Heart right ventricle (tissue), 16 donors: ENCODE data around the gene MYO5B. TPM values are rescaled to one million over a fixed set of nuclear protein-coding genes. Genes with fewer than 3 reads are reported as not detected.

Source experiments
- ATAC-seq, 8 donors: fragments of 200-7000 bp; cut with Tn5 transposase; one replicate each; pipeline ENCODE4 v1.9.1; 2020; ENCODE audit warnings: mild to moderate bottlenecking in 8 of 8, moderate library complexity in 8 of 8, moderate number of reproducible peaks in 1 of 8
- DNase-seq, 2 donors: peaks; one replicate each; pipeline ENCODE4 v3.0.0-alpha.2; 2020
- H3K27ac ChIP-seq, 10 donors: fragments of 200-600 bp; sonication (generic) in 2 of 10; one replicate each; pipeline versions ENCODE4 v1.5.0 to v1.8.0; 2020 to 2022; ENCODE audit warnings: mild to moderate bottlenecking in 3 of 10
- H3K27me3 ChIP-seq, 7 donors: fragments of 200-600 bp; one replicate each; pipeline ENCODE4 v1.8.0; 2021 to 2022; ENCODE audit warnings: mild to moderate bottlenecking in 2 of 7
- H3K36me3 ChIP-seq, 9 donors: fragments of 200-600 bp; sonication (generic) in 1 of 9; one replicate each; pipeline versions ENCODE4 v1.5.0 to v1.8.0; 2020 to 2022; ENCODE audit warnings: mild to moderate bottlenecking in 2 of 9
- H3K4me1 ChIP-seq, 9 donors: fragments of 200-600 bp; sonication (generic) in 1 of 9; one replicate each; pipeline versions ENCODE4 v1.5.0 to v1.8.0; 2020 to 2022; ENCODE audit warnings: mild to moderate bottlenecking in 4 of 9
- H3K4me3 ChIP-seq, 10 donors: fragments of 200-600 bp; sonication (generic) in 2 of 10; one replicate each; pipeline versions ENCODE4 v1.5.0 to v1.8.0; 2020 to 2022; ENCODE audit warnings: mild to moderate bottlenecking in 7 of 10, moderate library complexity in 2 of 10
- H3K9me3 ChIP-seq, 11 donors: fragments of 200-600 bp in 10 of 11; sonication (generic) in 2 of 11; one replicate each; pipeline versions ENCODE4 v1.5.0 to v1.8.0; 2013 to 2022; ENCODE audit warnings: mild to moderate bottlenecking in 2 of 11, control low read depth in 1 of 11, moderate library complexity in 1 of 11
- CTCF ChIP-seq, 9 donors: fragments of 200-600 bp; sonication (generic) in 2 of 9; IDR thresholded peaks; one replicate each; pipeline versions ENCODE4 v1.5.0 to v1.8.0; 2021 to 2022; ENCODE audit warnings: antibody characterized with exemption in 9 of 9, mild to moderate bottlenecking in 5 of 9, moderate library complexity in 1 of 9
- WGBS, 2 donors: extraction: QIAGEN DNeasy Blood & Tissue Kit; methylation state at CpG; one replicate each; pipeline ENCODE4 v1.1.7; 2013; ENCODE audit warnings: inconsistent platforms in 1 of 2; 5-methylcytosine and 5-hydroxymethylcytosine counted together
- intact Hi-C, 10 donors: fragments of 100-400 bp; cut with DNase I; formaldehyde crosslinking; loops; one replicate each; pipeline versions ENCODE4 v1.11.1 to v1.14.2; 2022
- polyA plus RNA-seq, 2 donors: library from polyadenylated mRNA; stranded (reverse); fragments of 200-250 nt; gene quantifications; one replicate each; pipeline ENCODE4 v1.2.3, GENCODE V29; 2013
- total RNA-seq, 10 donors: library from RNA; stranded (reverse); fragmentation: NEBNext Ultra II Directional in 3 of 10; extraction: Animal tissue kit (Norgen Biotek cat#: 25700) in 3 of 10; gene quantifications; one replicate each; pipeline versions ENCODE4 v1.2.1 to v1.2.4, GENCODE V29; 2021 to 2023
- donor health status: Arrhythmogenic right ventricular cardiomyopathy.
- donor health status: ischemic (EF 13 %, LVEDD 7.1; RV severe dilation, severe dysfunction).
- donor health status: healthy with polysubstance abuse.
- donor health status: DM: no; HTN: yes; CAD: no.
- donor health status: DM: no; HTN: no; CAD: no.
- donor health status: ischemic (EF 25% LVEDD 6.9; RV normal size, moderate dysfunction).
- donor health status: ischemic (EF 25% LVEDD 5.7; RV mildly dilated, moderate dysfunction).
- donor health status: healthy.
- donor health status: DM: yes; HTN: yes; CAD: no.
- donor health status: Ischemic cardiomyopathy.
- donor health status: ischemic (EF 35%, LVEDD 5.7; RV mildly dilated, moderate dysfunction).
- donor health status: nonischemic (EF 11% LVEDD 7.7; RV severe dilation, severe dysfunction).
- donor health status: DM: yes; HTN: yes; CAD: no.
- donor health status: PGD.
- donor health status: ischemic (EF 29% LVEDD 5.4; RV normal size, mild dysfunction).
- donor health status: nonischemic (EF 23%, LVEDD 6.1; RV moderate dilation, normal function).

Gene MYO5B
- total and polyA plus RNA-seq, 12 donors = 0.20 to 3.7 (median 0.93) TPM

GRCh38 chr18:50011813-50012435 is 183.0 kb downstream of the MYO5B start:
- 82% methylated on average over 4 of the region's 4 CpGs for WGBS, 2 donors
- H3K36me3 ChIP-seq = no peaks in the 10 kb centered on the region
- TF ChIP-seq CTCF (IDR thresholded peaks at IDR 0.05) = no peak
- intact Hi-C loops = loop anchor here in 4 of 10 donors (5.0 to 10.0 kb wide), 4 partner anchors 180 to 190 kb away; partner anchors contain the start of gene MYO5B (in 2 of the 4)
- ATAC-seq (no peak), DNase-seq (no peak)
- H3K27ac ChIP-seq = no peak overlapping the region
- no peaks in the 10 kb centered on the region for H3K9me3 ChIP-seq
- H3K4me1 ChIP-seq = no peaks in the 10 kb centered on the region
- H3K4me3 ChIP-seq = no peak overlapping the region
- H3K27me3 ChIP-seq = peaks cover 0 to 13% (median 10%) of the 10 kb centered on the region in 7 donors

- H3K4me1 ChIP-seq = no peaks in the 10 kb centered on the region
- H3K9me3 ChIP-seq = no peaks in the 10 kb centered on the region
- 77 to 78% methylated on average over 3 of the region's 3 CpGs for WGBS, 2 donors
- H3K36me3 ChIP-seq = no peaks in the 10 kb centered on the region
- intact Hi-C loops = loop anchor here in 6 of 10 donors (5.0 to 10.0 kb wide), 5 partner anchors 182 to 345 kb away; partner anchors contain the start of gene MYO5B (in 4 of the 6)
- H3K27ac ChIP-seq = no peak overlapping the region
- H3K27me3 ChIP-seq = peaks cover 0 to 27% (median 7%) of the 10 kb centered on the region in 7 donors
- DNase-seq (peak; percentile 10), ATAC-seq (peak; percentile 49 to 85 (median 56))
- H3K4me3 ChIP-seq = no peak overlapping the region
- TF ChIP-seq CTCF (IDR thresholded peaks at IDR 0.05) = peak in 7 of 9 donors; percentile 47 to 55 (median 52)
These were observed 185.1 kb downstream of the MYO5B start for GRCh38 chr18:50009773-50010335.

GRCh38 chr18:50008306-50008705 is 186.6 kb downstream of the MYO5B start:
- Histone ChIP-seq H3K9me3 (no peaks in the 10 kb centered on the region), H3K27ac (no peak overlapping the region), H3K4me1 (no peaks in the 10 kb centered on the region), H3K36me3 (no peaks in the 10 kb centered on the region), H3K4me3 (no peak overlapping the region), H3K27me3 (peaks cover 0 to 37% (median 13%) of the 10 kb centered on the region in 7 donors)
- intact Hi-C loops = loop anchor here in 3 of 10 donors (5.0 to 10.0 kb wide), 3 partner anchors 186 to 346 kb away; partner anchors contain the start of gene MYO5B (in 2 of the 3)
- DNase-seq (no peak), ATAC-seq (no peak)
- 75 to 85% methylated on average over 3 of the region's 3 CpGs for WGBS, 2 donors
- no peak for TF ChIP-seq CTCF (IDR thresholded peaks at IDR 0.05)

- Histone ChIP-seq H3K9me3 (no peaks in the 10 kb centered on the region), H3K36me3 (no peaks in the 10 kb centered on the region), H3K4me3 (no peak overlapping the region), H3K4me1 (no peaks in the 10 kb centered on the region), H3K27ac (no peak overlapping the region), H3K27me3 (peaks cover 0 to 48% (median 27%) of the 10 kb centered on the region in 7 donors)
- intact Hi-C loops = loop anchor here in 3 of 10 donors (5.0 to 10.0 kb wide), 3 partner anchors 188 to 348 kb away; partner anchors contain the start of gene MYO5B (in 2 of the 3)
- no peak for TF ChIP-seq CTCF (IDR thresholded peaks at IDR 0.05)
- ATAC-seq (no peak), DNase-seq (no peak)
- WGBS, 2 donors = 61 to 66% methylated on average over 2 of the region's 2 CpGs
These were observed 188.4 kb downstream of the MYO5B start for GRCh38 chr18:50006470-50007046.
